GM12874 (cell line): Measurements from ENCODE around the gene TOR4A.

Experiments used
- TF ChIP-seq, protein P1 (sequence below): IDR thresholded peaks from 2 replicates; pipeline ENCODE4 v1.5.1; 2011; ENCODE audit warnings: low read depth, mild to moderate bottlenecking, control low read depth, low read length, moderate library complexity; ENCODE audit not compliant: insufficient read depth

The TOR4A gene

DNA sequence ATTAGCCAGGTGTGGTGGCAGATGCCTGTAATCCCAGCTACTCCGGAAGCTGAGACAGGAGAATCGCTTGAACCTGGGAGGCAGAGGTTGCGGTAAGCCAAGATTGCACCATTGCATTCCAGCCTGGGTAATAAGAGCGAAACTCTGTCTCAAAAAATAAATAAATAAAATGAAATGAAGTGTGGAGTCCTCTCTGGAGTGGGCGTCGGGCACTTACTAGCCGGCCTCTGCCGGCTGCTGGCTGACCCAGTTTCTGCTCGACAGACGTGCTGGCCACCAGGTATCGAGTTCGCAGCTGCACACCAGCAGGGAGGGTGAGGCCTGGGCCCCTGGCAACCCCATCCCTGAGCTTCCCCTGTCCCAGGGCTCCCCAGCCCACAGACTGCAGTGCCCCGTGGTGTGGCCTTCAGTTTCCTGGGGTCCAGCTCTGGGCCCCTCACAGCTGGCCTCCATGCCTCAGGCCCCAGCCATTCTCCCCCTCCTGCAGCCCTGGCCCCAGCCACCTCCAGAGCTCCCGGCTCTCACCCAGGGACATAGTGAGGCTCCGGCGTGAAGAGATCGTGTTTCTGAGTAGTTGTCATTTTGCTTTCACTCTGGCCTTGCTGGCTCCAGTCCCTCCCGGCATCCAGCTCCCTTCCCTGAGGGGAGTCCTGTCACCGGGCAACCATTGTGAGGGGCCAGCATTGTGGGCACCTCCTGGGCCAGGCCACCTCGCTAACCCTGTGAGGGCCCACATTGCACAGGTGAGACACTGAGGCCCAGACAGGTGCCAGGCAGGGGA is 30.2 kb upstream of the TOR4A start:
- TF ChIP-seq, protein P1, sequence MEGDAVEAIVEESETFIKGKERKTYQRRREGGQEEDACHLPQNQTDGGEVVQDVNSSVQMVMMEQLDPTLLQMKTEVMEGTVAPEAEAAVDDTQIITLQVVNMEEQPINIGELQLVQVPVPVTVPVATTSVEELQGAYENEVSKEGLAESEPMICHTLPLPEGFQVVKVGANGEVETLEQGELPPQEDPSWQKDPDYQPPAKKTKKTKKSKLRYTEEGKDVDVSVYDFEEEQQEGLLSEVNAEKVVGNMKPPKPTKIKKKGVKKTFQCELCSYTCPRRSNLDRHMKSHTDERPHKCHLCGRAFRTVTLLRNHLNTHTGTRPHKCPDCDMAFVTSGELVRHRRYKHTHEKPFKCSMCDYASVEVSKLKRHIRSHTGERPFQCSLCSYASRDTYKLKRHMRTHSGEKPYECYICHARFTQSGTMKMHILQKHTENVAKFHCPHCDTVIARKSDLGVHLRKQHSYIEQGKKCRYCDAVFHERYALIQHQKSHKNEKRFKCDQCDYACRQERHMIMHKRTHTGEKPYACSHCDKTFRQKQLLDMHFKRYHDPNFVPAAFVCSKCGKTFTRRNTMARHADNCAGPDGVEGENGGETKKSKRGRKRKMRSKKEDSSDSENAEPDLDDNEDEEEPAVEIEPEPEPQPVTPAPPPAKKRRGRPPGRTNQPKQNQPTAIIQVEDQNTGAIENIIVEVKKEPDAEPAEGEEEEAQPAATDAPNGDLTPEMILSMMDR, result no peak

- TF ChIP-seq, protein P1, result no peak
These were observed 29.7 kb upstream of the TOR4A start for GRCh38 chr9:137247916-137248175.

- TF ChIP-seq, protein P1, result no peak
These were observed 27.0 kb upstream of the TOR4A start for GRCh38 chr9:137250329-137251193.

DNA sequence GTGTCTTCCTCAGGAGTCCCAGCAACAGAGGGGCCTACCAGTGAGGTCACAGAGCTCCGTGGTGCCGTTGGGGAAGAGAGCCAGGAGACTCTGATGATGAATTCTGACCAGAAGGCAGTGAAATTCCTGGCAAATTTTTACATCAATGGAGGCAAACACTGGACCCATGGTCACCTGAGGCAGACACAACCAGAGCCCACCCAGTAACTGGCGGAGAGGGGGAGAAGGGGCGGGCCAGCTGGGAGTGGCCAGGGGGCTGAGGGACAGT is 26.4 kb upstream of the TOR4A start, which contains the start of gene STPG3:
STPG3 (plus strand) TSS at position 93 of the 268 bp plus-strand sequence; CDS start at position 94, 1 bp downstream.
- TF ChIP-seq, protein P1, result no peak

GRCh38 chr9:137251490-137252268 is 25.8 kb upstream of the TOR4A start:
- TF ChIP-seq, protein P1, result no peak

- TF ChIP-seq, protein P1, result no peak
These were observed 24.7 kb upstream of the TOR4A start for GRCh38 chr9:137252555-137253506.
